ENCODE results near the gene CBX7.

CBX7 gene

DNA sequence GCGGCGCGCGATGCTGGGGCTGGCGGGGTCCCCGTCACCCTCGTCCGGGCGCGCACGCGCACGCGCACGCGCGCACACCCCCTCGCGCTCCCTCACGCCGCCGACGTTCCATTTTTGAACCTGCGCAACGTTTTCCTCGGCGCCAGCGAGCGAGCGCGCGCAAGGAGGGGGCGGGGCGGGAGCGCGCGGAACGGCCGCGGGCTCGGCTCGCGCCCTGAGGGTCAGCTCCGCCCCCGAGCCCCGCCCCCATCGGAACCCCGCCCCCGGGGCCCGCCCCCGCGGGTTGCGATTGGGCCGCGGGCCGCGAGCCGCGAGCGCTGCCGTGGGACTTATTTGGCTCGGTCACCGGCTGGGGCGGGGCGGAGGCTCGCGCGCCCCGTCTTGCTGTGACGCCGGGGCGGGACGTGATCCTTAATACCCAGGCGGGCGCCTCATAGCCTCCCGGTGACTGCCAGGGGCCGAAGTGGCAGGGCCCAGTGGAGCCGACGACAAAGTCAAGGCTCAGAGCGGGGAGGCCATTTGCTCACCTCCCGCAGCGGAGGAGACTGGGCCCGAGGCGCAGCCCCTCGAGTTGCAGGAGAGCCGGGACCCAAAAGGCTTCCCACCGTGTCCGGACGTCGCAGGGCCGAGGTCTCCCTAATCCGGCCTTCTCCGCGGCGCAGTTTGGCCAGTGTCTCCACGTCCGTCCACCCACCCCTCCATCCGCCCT is at the start of gene CBX7:
TSS of gene CBX7 (minus strand) at position 170 of the 709 bp plus-strand sequence. CDS start 236 bp downstream, outside the sequence.
- DNase-seq (ENCODE audit: low read depth): no peak

DNA sequence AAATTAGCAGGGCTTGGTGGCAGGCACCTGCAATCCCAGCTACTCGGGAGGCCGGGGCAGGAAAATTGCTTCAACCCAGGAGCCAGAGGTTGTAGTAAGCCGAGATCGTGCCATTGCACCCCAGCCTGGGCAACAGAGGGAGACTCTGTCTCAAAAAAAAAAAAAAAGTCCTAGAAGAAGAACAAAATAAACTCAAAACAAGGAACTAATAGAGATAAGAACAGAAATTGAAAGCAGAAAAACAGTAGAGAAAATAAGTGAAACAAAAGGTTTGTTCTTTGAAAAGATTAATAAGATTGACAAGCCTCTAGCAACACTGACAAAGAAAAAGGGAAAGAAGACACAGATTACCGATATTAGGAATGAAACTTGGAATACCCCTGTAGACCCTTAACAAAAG is 45.1 kb upstream of the CBX7 start:
- no peak for DNase-seq (ENCODE audit: low read depth)
- H3K4me3 ChIP-seq (ENCODE audit: low read depth, low read length): no peak overlapping the region

More for the DNA sequence above, at the start of gene CBX7:
- peak within 1 kb of the TSS; percentile 57 for H3K4me3 ChIP-seq (ENCODE audit: low read depth, low read length)

DNA sequence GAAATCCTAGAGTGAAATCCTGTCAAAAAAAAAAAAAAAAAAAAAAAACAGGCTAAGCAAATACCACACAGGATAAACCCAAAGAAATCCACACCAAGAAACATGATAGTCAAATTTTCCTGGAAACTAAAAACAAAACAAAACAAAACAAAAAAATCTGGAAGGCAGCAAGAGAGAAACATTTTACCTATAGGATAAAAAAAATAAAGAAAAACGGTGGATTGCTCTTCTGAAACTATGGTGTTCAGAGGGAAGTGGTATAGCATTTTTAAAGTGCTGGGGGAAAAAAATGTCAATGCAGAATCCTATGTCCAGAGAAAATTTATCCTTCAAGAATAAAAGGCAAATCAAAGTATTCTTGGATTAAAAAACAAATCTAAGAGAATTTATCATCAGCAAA is 41.6 kb upstream of the CBX7 start:
- H3K4me3 ChIP-seq (ENCODE audit: low read depth, low read length): no peak overlapping the region
- DNase-seq (ENCODE audit: low read depth): no peak

DNA sequence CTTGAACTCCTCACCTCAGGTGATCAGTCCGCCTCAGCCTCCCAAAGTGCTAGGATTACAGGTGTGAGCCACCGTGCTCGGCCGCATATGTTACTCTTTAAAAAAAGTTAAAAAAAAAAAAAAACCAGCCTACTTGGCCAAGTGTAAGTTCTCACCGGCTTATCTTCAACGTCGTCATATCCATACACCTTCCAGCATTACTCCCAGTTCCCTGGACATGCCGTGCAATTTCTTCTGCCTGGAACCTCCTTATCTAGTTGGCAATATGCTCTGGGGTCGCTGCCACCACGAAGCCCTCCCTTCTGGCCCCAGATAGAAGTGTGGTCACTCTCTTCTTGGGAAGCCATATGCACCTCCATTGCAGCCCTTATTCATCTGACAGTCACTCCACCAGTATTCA is 36.3 kb upstream of the CBX7 start:
- no peak for DNase-seq (ENCODE audit: low read depth)

DNA sequence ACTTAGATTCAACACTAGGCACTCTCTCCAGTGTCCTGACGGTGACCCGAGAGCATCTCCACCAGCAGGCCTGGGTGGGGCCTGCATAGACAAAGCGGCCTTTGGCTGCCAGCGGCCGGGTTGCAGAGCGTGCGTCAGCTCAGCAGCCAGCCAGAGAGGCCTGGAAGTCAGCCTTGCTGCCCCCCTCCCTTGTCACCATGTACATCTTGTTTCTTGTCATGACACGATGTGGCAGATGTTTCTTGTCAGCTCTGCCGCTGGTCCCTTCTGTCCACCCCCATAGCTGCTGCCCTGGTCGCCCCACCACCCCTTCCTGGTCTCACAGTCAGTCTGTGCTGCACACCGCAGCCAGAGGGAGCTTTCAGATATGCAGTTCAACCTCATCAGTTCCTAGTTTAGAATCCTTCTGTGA is 33.1 kb upstream of the CBX7 start:
- no peak overlapping the region for H3K4me3 ChIP-seq (ENCODE audit: low read depth, low read length)
- DNase-seq (ENCODE audit: low read depth): no peak

More for the DNA sequence above, 36.3 kb upstream of the CBX7 start:
- H3K4me3 ChIP-seq (ENCODE audit: low read depth, low read length): no peak overlapping the region

DNA sequence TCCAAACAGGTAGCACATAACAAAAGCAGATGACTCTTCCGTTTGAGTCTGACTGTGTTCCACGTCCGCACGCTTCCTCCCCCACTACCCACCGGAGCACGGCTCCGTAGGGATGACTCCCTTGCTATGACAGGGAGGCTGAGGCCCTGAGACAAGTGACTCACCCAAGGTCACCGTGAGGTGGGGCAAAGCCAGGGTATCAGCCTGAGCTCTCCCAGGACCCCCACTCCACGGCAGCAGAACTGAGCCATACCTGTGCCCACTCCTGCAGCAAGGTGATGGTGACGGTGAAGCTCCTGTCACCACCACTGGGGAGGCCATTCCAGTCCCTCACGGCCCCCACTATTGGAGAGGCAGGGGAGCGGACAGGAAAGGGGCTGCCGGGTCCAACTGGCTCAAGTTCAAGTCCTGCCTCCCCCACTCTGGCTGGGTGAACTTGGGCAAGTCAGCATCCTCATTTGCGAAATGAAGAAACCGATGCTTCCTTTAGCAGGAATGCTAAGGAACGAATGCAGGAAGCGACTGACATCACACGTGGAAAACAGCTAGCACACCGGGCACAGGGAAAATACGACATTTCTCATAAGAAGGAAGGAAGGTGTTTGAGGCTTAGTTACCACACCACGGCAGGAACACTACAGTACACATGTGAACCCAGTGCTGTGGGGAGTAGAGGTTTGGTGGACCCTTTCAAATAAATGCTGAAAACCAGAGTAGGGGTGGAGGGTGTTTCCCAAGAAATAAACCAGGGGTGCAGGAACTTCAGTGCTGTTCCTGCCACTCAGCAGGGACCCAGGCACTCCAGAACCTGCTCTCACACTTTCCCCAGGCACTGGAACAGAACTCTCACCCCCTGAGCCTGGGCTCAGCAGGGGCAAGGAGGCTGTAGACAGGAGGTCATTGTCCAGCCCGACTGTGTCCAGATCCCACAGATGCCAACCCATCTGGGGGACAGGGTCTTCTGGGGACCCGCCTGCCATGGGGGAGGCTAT is 32.4 kb upstream of the CBX7 start:
- DNase-seq (ENCODE audit: low read depth): no peak
- H3K4me3 ChIP-seq (ENCODE audit: low read depth, low read length): no peak overlapping the region

DNA sequence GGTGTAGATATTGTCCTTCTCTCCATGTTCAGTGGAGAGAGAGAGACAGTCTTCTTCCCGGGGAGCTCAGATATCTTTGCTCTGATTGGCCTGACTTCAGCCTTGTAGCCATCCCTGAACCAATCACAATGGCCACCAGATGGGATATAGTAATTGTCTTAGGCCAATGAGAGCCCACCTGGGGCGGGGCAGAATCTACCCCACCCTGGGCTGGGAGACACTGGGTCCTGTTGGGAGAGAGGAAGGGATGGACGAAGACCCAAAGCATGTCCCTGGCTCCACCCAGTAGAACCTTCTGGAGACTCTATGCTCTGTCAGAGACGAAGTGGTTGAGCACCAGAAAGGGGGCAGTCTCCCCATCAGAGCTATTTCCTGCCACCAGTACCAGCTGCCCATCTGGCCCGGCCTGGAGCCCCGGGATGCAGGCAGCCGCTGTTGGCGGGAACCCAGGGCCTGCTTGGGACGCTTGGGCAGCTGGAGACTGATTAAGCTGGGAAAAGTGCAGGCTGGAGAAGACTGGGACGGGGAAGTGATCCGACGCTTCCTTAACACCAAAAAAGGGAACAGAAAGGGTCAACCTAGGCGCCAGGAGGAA is 31.6 kb upstream of the CBX7 start:
- no peak overlapping the region for H3K4me3 ChIP-seq (ENCODE audit: low read depth, low read length)
- no peak for DNase-seq (ENCODE audit: low read depth)

DNA sequence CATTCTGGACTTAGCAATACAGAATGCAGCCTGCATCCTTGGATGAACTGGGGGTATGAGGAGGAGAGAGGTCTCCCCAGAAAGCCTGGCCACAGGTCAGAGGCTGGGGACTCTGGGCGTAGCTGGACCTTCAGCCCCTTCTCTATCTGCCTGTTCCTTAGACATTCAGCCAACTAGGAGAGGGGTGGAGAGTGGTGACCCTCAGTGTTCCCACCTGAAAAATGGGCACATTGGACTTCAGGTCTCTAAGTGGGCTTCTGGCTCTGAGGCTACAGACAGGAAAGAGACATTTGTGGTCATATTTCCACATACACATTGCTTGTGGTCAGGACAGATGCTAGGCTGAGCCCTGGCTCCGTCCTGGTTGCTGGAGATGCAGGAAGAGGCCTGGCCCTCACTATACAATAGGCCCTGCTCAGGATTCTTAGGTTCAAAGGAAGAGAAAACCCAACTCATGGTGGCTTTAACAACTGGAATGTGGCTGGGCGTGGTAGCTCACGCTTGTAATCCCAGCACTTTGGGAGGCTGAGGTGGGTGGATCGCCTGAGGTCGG is 30.1 kb upstream of the CBX7 start:
- no peak overlapping the region for H3K4me3 ChIP-seq (ENCODE audit: low read depth, low read length)
- DNase-seq (ENCODE audit: low read depth): no peak

DNA sequence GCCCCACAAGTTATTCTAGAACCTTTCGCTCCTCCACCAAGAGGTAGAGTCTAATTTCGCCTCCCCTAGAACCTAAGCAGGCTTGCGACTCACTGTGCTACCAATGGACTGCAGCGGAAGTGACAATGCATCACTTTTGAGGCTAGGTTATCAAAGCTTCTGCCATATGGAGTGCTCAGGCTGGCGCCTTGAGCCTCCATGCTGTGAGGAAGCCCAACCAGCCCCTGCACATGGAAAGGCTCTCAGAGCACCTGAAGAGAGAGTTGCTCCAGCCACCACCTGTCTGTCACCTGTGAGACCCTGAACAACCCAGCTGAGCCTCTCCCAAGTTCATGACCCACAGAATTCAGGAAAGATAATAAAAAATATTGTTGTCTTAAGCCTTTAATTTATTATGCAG is 29.3 kb upstream of the CBX7 start:
- DNase-seq (ENCODE audit: low read depth): no peak
- H3K4me3 ChIP-seq (ENCODE audit: low read depth, low read length): no peak overlapping the region

DNA sequence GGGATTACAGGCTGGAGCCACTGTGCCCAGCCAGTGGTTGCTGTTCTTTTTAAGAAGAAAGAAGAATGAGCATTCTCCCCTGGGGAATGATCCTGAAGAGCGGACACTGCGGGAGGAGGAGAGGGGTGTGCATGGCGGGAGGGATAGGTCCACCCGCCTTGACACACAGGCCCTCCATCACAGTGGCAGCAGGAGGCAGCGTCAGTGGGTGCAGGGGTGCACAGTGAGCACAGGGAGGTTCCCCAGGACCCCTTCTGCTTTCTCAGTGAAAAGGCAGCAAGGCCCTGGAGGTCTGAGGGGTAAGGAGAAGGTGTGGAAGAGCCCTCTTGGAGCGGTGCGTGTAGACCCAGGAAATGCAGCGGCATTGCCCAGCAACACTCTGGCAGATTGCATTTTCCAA is 28.9 kb upstream of the CBX7 start:
- DNase-seq (ENCODE audit: low read depth): no peak

DNA sequence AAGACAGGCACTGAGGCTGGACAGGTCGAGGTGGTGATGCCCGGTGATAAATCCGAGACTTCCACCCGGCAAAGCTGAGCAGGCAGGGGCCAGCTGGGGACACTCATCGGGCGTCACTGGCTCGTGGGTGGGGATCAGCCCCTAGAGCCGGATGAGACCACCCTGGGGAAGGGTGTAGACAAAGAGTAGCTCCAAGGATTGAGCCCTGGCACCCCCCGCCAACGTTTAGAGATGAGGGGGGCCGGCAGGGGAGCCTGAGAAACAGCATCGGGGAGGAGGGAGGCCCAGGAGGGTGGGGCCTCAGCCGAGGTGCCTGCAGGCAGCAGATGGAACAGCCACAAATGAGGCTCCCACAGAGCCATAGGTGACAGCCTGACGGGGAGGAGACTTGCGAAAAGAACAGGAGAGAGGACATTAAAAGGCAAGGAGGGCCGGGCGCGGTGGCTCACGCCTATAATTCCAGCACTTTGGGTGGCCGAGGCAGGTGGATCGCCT is 27.4 kb upstream of the CBX7 start:
- no peak overlapping the region for H3K4me3 ChIP-seq (ENCODE audit: low read depth, low read length)
- no peak for DNase-seq (ENCODE audit: low read depth)

More for the DNA sequence above, 28.9 kb upstream of the CBX7 start:
- no peak overlapping the region for H3K4me3 ChIP-seq (ENCODE audit: low read depth, low read length)

DNA sequence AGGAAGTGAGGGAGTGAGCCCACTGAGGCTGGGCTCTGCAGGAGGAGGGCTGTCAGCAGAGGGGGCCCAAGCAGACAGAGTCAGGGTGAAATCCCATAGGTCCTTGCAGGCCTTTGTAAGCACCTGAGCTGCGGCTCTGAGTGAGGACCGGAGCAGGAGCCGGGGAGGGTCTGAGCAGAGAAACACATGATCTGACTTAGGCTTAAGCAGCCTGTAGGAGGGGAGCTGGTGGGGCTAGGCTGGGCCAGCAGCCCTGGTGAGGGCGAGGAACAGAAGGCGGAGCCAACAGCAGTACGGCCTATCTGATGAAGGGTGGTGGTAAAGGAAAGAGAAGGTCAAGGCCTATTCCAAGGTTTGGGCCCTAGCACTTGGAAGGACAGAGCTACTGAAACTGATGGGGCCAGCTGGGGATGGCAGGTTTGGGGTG is 26.9 kb upstream of the CBX7 start:
- DNase-seq (ENCODE audit: low read depth): no peak
- H3K4me3 ChIP-seq (ENCODE audit: low read depth, low read length): no peak overlapping the region

DNA sequence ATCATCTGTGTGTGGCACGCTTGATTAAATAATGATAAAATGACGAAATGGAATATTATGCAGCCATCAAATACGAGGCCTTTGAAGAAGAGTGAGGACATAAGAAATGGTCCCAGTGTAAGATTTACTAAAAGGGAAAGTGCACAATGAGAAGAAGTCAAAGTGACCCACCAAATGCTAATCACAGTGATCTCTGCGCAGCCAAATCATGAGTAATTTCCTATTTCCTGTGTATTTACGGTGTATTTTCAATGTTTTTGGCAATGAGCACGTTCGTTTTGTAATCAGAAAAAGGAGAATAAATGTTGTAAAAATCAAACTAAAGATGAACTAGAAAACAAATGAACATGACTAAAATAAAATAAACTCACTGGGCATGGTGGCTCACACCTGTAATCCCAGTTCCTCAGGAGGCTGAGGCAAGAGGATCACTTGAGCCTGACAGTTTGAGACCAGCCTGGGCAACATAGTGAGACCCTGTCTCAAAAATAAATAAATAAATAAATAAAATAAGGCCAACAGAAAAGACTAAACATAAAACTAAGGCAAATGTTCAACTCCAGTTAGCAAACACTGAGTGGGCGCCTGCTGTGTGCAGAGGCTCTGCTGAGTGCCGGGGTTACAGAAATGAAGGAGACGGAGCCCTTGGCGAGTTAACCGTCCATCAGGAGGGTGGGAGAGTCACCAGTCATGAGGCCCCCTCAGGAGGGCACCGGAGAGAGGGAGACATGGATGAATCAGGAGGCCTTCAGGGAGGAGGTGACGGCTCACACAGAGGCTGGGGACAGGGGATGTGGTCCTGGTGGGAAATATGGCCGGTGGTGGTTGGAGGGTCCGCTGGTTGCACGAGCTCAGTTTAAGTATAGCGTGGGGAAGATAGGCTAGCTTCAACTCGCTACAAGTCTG is 26.0 kb upstream of the CBX7 start:
- no peak for DNase-seq (ENCODE audit: low read depth)
- H3K4me3 ChIP-seq (ENCODE audit: low read depth, low read length): no peak overlapping the region

DNA sequence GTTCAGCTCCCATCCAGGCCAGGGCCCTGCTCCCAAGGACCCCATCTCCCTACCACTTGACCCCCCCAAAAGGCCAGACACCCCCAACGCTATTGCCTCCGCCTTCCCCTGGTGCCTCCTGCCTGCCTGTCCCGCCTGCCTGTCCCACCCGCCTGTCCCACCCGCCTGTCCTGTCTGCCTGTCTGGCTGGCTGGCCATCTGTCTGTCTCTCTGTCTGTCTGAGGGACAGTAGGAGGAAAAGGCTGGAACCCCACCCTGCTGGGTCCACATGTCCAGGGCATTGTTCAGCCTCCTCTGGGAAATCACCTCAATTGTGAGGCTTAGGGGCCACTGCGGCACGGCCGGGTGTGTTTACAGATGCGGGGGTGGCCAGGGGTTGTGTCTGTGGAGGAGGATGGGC is 25.3 kb upstream of the CBX7 start:
- no peak overlapping the region for H3K4me3 ChIP-seq (ENCODE audit: low read depth, low read length)

DNA sequence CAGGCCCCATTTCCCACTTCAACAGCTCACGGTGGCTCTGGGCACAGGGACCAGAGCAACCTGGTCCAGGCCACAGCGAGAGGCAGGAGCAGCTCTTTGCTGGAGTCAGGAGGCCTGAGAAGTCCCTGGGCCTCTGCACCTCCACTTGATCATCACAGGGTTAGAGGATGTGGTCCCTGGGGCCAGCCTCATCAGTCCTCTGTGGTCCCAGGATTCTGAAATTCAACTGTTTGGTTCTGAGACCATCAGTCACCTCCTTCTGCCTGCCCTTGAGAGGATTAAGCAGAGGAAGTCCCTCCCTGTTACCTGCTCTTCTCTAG is 24.9 kb upstream of the CBX7 start:
- no peak overlapping the region for H3K4me3 ChIP-seq (ENCODE audit: low read depth, low read length)
- no peak for DNase-seq (ENCODE audit: low read depth)

More for the DNA sequence above, 25.3 kb upstream of the CBX7 start:
- no peak for DNase-seq (ENCODE audit: low read depth)

DNA sequence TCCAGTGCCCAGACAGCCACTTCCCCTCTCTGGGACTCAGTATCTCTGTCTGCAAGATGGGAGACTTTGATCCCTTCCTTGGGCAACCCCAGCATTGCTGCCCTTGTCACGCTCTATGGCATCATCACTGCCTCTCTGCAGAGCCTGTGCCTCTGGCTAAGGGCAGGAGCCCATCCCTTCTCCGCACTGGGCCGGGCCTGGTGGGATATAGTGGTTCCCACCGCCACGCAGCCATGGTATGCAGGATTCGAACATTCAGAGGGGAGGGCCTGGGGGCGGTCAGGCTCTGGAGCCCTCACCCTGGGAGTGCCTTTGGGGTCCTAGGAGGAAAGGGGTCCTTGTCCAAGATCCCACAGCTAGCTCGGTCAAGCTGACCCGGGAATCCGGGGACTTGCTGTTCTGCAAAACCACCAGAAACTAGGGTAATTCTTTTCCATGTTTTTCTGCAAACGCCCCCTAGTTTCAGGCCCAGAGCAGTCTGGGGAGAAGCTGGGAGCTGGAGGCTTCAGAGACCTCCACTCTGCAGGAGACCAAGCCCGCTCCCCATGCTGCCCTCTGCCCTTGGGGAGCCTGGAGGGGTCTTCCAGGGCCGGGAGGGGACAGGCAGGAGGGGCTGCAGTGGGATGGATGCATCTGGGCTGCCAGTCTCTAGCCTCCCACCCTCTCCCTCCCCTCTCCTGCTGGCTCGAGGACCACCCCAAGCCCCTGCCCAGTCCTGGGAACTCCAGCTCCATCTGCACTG is 24.4 kb upstream of the CBX7 start:
- no peak overlapping the region for H3K4me3 ChIP-seq (ENCODE audit: low read depth, low read length)
- no peak for DNase-seq (ENCODE audit: low read depth)

DNA sequence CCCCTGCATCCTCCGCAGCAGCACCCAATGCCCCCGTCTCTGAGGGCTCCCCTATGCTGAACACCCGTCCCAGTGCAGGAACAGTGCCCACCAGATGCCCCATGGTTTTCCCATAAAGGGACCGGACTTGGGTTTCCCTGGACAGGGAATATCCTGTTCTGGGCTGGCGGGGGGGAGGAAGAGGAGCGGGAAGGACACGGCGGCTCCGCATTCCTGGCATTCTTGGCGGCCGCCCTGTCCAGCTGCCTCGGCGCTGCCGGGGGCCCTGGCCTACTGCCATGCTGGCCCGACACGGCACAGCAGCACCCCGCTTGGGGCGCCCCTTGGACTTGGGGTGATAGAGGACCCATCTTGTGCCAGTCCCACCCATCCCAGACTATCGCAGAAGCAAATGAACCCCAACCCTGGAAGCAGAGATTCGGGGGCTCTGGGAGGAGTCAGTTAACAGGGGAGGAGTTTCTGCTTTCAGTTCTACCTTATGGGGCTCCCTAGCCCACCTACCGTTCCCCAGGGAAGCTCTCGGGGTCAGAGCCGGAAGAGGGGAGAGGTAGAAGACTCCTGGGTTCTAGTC is 23.7 kb upstream of the CBX7 start:
- no peak for DNase-seq (ENCODE audit: low read depth)
- no peak overlapping the region for H3K4me3 ChIP-seq (ENCODE audit: low read depth, low read length)
